ENCODE measurements around the gene VIT.

Gene VIT

GRCh38 chr2:36834731-36835524, 138.4 kb downstream of the VIT start:
- H3K27ac ChIP-seq (ENCODE audit: low read depth, low read length), result no peak overlapping the region
- no peak overlapping the region for H3K4me3 ChIP-seq (ENCODE audit: insufficient read depth, low read length, poor library complexity, severe bottlenecking)
- no peaks in the 10 kb centered on the region for H3K79me2 ChIP-seq (ENCODE audit: insufficient read depth, low read length)
- TF ChIP-seq, protein P1, sequence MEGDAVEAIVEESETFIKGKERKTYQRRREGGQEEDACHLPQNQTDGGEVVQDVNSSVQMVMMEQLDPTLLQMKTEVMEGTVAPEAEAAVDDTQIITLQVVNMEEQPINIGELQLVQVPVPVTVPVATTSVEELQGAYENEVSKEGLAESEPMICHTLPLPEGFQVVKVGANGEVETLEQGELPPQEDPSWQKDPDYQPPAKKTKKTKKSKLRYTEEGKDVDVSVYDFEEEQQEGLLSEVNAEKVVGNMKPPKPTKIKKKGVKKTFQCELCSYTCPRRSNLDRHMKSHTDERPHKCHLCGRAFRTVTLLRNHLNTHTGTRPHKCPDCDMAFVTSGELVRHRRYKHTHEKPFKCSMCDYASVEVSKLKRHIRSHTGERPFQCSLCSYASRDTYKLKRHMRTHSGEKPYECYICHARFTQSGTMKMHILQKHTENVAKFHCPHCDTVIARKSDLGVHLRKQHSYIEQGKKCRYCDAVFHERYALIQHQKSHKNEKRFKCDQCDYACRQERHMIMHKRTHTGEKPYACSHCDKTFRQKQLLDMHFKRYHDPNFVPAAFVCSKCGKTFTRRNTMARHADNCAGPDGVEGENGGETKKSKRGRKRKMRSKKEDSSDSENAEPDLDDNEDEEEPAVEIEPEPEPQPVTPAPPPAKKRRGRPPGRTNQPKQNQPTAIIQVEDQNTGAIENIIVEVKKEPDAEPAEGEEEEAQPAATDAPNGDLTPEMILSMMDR (IDR thresholded peaks at IDR 0.05; ENCODE audit: insufficient read depth, low read length, poor library complexity, severe bottlenecking), result no peak
- TF ChIP-seq EZH2phosphoT487 (conservative IDR thresholded peaks at IDR 0.05; ENCODE audit: low read length), result no peak
- H3F3A ChIP-seq (ENCODE audit: insufficient read depth), result no peaks in the 10 kb centered on the region
- H3K9me2 ChIP-seq (replicated peaks; ENCODE audit: insufficient read depth, low read length), result no peaks in the 10 kb centered on the region
- H3K9ac ChIP-seq (ENCODE audit: low read length), result no peak overlapping the region
- H3K36me3 ChIP-seq (ENCODE audit: low read length), result no peaks in the 10 kb centered on the region
- H3K27me3 ChIP-seq (ENCODE audit: low read length), result no peaks in the 10 kb centered on the region
- H3K4me2 ChIP-seq (ENCODE audit: low read depth, low read length, poor library complexity, severe bottlenecking), result no peak overlapping the region
- no peaks in the 10 kb centered on the region for H4K20me1 ChIP-seq (ENCODE audit: low read depth, low read length)
- no peak overlapping the region for H2AFZ ChIP-seq (ENCODE audit: low read depth, low read length, severe bottlenecking)
- no peaks in the 10 kb centered on the region for H3K9me3 ChIP-seq (ENCODE audit: insufficient read depth, low read length)

DNA sequence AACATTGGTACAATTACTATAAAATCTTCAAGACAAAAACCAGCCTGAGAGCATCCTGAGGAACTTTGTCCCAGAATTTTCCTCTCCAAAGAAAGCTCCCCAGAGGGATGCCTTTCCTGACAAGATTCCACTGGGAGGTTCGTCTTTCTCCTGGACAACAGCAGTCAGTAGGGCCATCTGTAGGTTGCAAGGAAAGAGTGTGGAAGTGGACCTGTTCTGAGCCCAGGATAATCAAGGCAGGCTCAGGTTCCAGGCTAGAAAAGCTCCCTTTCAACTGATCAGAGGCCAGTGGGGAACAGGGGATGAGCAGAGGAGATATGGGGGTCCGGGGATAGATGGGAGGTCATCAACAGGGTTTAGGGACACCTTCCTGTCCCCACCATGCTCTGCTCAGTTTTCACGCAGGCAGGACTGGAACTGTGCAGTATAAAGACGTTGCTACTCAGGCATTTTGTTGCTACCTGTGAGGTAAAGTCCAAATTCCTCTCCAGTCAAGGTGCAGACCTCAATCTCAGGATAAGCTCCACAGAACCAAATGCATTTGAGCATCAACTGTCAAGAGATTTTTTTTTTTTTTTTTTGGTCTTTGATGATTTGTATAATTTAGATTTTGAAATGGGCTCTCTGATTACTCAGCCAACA, 143.6 kb downstream of the VIT start:
- Histone ChIP-seq H3K36me3 (ENCODE audit: low read length) (no peaks in the 10 kb centered on the region), H3K27me3 (ENCODE audit: low read length) (no peaks in the 10 kb centered on the region), H4K20me1 (ENCODE audit: low read depth, low read length) (no peaks in the 10 kb centered on the region), H3K79me2 (ENCODE audit: insufficient read depth, low read length) (no peaks in the 10 kb centered on the region), H3K27ac (ENCODE audit: low read depth, low read length) (no peak overlapping the region), H3K4me2 (ENCODE audit: low read depth, low read length, poor library complexity, severe bottlenecking) (no peak overlapping the region), H3F3A (ENCODE audit: insufficient read depth) (no peaks in the 10 kb centered on the region), H3K9ac (ENCODE audit: low read length) (no peak overlapping the region), H2AFZ (ENCODE audit: low read depth, low read length, severe bottlenecking) (no peak overlapping the region), H3K9me3 (ENCODE audit: insufficient read depth, low read length) (no peaks in the 10 kb centered on the region), H3K9me2 (replicated peaks; ENCODE audit: insufficient read depth, low read length) (no peaks in the 10 kb centered on the region), H3K4me3 (ENCODE audit: insufficient read depth, low read length, poor library complexity, severe bottlenecking) (no peak overlapping the region)
- TF ChIP-seq, protein P1 (IDR thresholded peaks at IDR 0.05; ENCODE audit: insufficient read depth, low read length, poor library complexity, severe bottlenecking), result no peak
- TF ChIP-seq EZH2phosphoT487 (conservative IDR thresholded peaks at IDR 0.05; ENCODE audit: low read length), result no peak

GRCh38 chr2:36843838-36844237, 147.3 kb downstream of the VIT start:
- no peak overlapping the region for H3K9ac ChIP-seq (ENCODE audit: low read length)
- H3F3A ChIP-seq (ENCODE audit: insufficient read depth), result no peaks in the 10 kb centered on the region
- H3K9me2 ChIP-seq (replicated peaks; ENCODE audit: insufficient read depth, low read length), result no peaks in the 10 kb centered on the region
- H4K20me1 ChIP-seq (ENCODE audit: low read depth, low read length), result no peaks in the 10 kb centered on the region
- no peak overlapping the region for H2AFZ ChIP-seq (ENCODE audit: low read depth, low read length, severe bottlenecking)
- H3K9me3 ChIP-seq (ENCODE audit: insufficient read depth, low read length), result no peaks in the 10 kb centered on the region
- H3K27me3 ChIP-seq (ENCODE audit: low read length), result no peaks in the 10 kb centered on the region
- H3K4me2 ChIP-seq (ENCODE audit: low read depth, low read length, poor library complexity, severe bottlenecking), result no peak overlapping the region
- no peaks in the 10 kb centered on the region for H3K36me3 ChIP-seq (ENCODE audit: low read length)
- H3K79me2 ChIP-seq (ENCODE audit: insufficient read depth, low read length), result no peaks in the 10 kb centered on the region
- H3K27ac ChIP-seq (ENCODE audit: low read depth, low read length), result no peak overlapping the region
- no peak for TF ChIP-seq EZH2phosphoT487 (conservative IDR thresholded peaks at IDR 0.05; ENCODE audit: low read length)
- TF ChIP-seq, protein P1 (IDR thresholded peaks at IDR 0.05; ENCODE audit: insufficient read depth, low read length, poor library complexity, severe bottlenecking), result no peak
- H3K4me3 ChIP-seq (ENCODE audit: insufficient read depth, low read length, poor library complexity, severe bottlenecking), result no peak overlapping the region

Measured in SU-DHL-6 (cell line).